ENCODE results near the gene LYAR. TPM values are rescaled to one million over a fixed set of nuclear protein-coding genes. Genes with fewer than 3 reads are reported as not detected.

Gene LYAR
- polyA plus RNA-seq, 12 donors, result 10.9 to 21.4 (median 16.8) TPM; not detected in 1

Other genes starting within 250 kb of the LYAR start
- not detected for gene OTOP1, start 63.2 kb downstream of the LYAR start, polyA plus RNA-seq (ENCODE audit: insufficient read length in 12 of 12)
- 10 to 100 TPM in 11 of 12 donors, not detected in 1; 17.4 to 24.5 (median 22.6) TPM for gene TMEM128, start 41.9 kb downstream of the LYAR start, polyA plus RNA-seq (ENCODE audit: insufficient read length in 12 of 12)
- gene ZBTB49, start 97 bp upstream of the LYAR start, polyA plus RNA-seq (ENCODE audit: insufficient read length in 12 of 12), result 1 to 10 TPM in 10 of 12 donors, not detected in 2; 3.9 to 9.4 (median 6.4) TPM
- 10 to 100 TPM in 2 of 12 donors, 1 to 10 TPM in 9, not detected in 1; 1.3 to 40.3 (median 3.5) TPM for gene NSG1, start 96.9 kb upstream of the LYAR start, polyA plus RNA-seq (ENCODE audit: insufficient read length in 12 of 12)

Data from muscle of arm (tissue), 12 donors.